Heart left ventricle (tissue), 13 donors: ENCODE results near the gene STXBP3.

Experiments
- CTCF ChIP-seq, 12 donors: fragments of 200-600 bp; sonication (generic) in 4 of 12; IDR thresholded peaks; one replicate each; pipeline versions ENCODE4 v1.5.0 to v1.8.0; 2018 to 2022; ENCODE audit warnings: antibody characterized with exemption in 12 of 12, mild to moderate bottlenecking in 5 of 12
- POLR2A ChIP-seq, 2 donors: fragments of 450-650 bp; IDR thresholded peaks; one replicate each; pipeline ENCODE4 v1.6.1; 2017; ENCODE audit warnings: antibody characterized with exemption in 2 of 2, mild to moderate bottlenecking in 2 of 2, moderate library complexity in 2 of 2
- donor health status: ischemic (EF 13 %, LVEDD 7.1; RV severe dilation, severe dysfunction).
- donor health status: DM: no; HTN: yes; CAD: no.
- donor health status: DM: no; HTN: no; CAD: no.
- donor health status: ischemic (EF 25% LVEDD 6.9; RV normal size, moderate dysfunction).
- donor health status: ischemic (EF 25% LVEDD 5.7; RV mildly dilated, moderate dysfunction).
- donor health status: ischemic (EF 35%, LVEDD 5.7; RV mildly dilated, moderate dysfunction).
- donor health status: nonischemic (EF 11% LVEDD 7.7; RV severe dilation, severe dysfunction).
- donor health status: DM: yes; HTN: yes; CAD: no.
- donor health status: PGD.
- donor health status: ischemic (EF 29% LVEDD 5.4; RV normal size, mild dysfunction).
- donor health status: nonischemic (EF 23%, LVEDD 6.1; RV moderate dilation, normal function).

DNA sequence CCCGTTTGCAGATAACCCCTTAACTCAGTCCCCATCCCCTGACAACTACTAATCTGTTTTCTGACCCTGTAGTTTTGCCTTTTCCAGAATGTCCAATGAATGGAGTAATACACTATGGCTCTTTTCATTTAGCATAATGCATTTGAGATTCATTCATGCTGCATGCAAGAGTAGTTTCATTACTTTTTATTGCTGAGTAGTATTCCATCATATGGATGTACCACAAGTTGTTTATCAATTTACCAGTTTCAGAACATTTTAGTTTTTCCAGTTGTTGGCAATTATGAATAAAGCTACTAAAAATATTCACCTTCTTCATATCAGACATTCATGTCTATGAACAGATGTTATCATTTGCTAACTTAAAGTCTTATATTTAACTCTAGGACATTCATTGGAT is 45.3 kb downstream of the STXBP3 start:
- TF ChIP-seq CTCF (IDR thresholded peaks at IDR 0.05), result no peak
- no peak for TF ChIP-seq POLR2A (IDR thresholded peaks at IDR 0.05)
